A549 (cell line): ENCODE results near the gene REX1BD.

Source experiments
- POLR2AphosphoS2 ChIP-seq: conservative IDR thresholded peaks from 2 replicates; pipeline ENCODE4 v1.6.1; 2012; ENCODE audit warnings: low read length, improper control_type of control experiment, inconsistent platforms
- USF2 ChIP-seq: fragments of 450-650 bp; IDR thresholded peaks from 2 replicates; pipeline ENCODE4 v1.6.1; 2014; ENCODE audit warnings: antibody characterized with exemption
- TF ChIP-seq, protein P1 (sequence below): fragments of >200 bp; sonication (Bioruptor Twin); formaldehyde crosslinking; IDR thresholded peaks from 3 replicates; pipeline ENCODE4 v1.5.1; 2016

DNA sequence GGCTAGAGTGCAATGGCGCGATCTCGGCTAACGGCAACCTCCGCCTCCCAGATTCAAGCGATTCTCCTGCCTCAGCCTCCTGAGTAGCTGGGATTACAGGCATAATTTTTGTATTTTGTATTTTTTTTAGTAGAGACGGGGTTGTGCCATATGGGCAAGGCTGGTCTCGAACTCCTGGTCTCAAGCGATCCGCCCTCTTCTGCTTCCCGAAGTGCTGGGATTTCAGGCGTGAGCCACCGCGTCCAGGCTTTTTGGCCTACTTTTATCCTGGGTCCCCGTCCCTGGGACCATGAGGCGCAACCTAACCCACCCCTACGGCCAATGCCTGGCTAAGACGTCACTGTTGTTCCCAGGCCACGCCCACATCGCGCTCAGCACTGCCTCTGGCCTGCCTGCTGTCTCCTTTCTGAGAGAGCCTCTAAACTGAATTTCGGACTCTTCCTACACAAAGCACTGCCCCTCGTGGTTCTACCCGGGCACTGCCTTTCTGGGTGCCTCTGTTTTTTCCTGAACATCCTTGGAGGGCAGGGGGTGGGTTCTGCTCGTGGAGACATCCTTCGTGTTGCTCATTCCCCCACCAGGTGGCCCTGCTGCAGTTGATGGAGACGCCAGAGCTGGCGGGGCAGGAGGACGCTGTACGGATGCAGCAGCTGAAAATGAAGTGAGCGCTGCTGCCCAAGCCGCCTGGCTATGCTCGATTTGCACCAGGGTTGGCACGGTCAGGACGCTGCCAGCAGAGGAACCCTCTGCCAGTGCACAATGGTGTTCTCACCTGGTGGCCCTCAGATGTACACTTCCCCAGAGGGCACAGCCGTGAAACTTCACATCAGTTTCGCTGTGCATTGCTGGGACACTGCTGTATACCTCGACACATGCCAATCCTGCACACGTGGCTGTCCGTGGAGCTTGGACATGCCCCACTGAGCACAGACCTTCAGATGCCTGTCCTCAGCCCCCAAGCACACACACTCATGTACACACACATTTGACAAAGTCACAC is 2.0 kb downstream of the REX1BD start:
- TF ChIP-seq, protein P1, sequence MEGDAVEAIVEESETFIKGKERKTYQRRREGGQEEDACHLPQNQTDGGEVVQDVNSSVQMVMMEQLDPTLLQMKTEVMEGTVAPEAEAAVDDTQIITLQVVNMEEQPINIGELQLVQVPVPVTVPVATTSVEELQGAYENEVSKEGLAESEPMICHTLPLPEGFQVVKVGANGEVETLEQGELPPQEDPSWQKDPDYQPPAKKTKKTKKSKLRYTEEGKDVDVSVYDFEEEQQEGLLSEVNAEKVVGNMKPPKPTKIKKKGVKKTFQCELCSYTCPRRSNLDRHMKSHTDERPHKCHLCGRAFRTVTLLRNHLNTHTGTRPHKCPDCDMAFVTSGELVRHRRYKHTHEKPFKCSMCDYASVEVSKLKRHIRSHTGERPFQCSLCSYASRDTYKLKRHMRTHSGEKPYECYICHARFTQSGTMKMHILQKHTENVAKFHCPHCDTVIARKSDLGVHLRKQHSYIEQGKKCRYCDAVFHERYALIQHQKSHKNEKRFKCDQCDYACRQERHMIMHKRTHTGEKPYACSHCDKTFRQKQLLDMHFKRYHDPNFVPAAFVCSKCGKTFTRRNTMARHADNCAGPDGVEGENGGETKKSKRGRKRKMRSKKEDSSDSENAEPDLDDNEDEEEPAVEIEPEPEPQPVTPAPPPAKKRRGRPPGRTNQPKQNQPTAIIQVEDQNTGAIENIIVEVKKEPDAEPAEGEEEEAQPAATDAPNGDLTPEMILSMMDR, result peak; percentile 44
- no peak for TF ChIP-seq USF2
- no peak for TF ChIP-seq POLR2AphosphoS2
